ENCODE measurements around the gene DNAH8.
A peak's percentile ranks its signal among the peaks of the same experiment; 100 is the strongest.

Gene DNAH8

GRCh38 chr6:39029156-39030011 lies 314.3 kb downstream of the DNAH8 start:
- peak; percentile 4 for DNase-seq

- no peak for DNase-seq
These were observed 320.6 kb downstream of the DNAH8 start for GRCh38 chr6:39035681-39036080.

GRCh38 chr6:39037082-39037508 lies 322.0 kb downstream of the DNAH8 start:
- DNase-seq, result no peak

GRCh38 chr6:39037707-39038106 lies 322.6 kb downstream of the DNAH8 start:
- DNase-seq, result no peak

GRCh38 chr6:39040080-39040673 lies 325.1 kb downstream of the DNAH8 start:
- no peak for DNase-seq

- DNase-seq, result no peak
These were observed 326.0 kb downstream of the DNAH8 start for GRCh38 chr6:39041072-39041471.

GRCh38 chr6:39043776-39044175 lies 328.7 kb downstream of the DNAH8 start:
- no peak for DNase-seq

- DNase-seq, result no peak
These were observed 329.1 kb downstream of the DNAH8 start for GRCh38 chr6:39044181-39044580.

GRCh38 chr6:39047434-39048327 lies 332.6 kb downstream of the DNAH8 start:
- no peak for DNase-seq

- DNase-seq, result no peak
These were observed 333.6 kb downstream of the DNAH8 start, which contains the start of gene GLP1R for GRCh38 chr6:39048481-39049399. Gene GLP1R, plus strand, starts transcription at chr6:39048781. Its CDS starts 60 bp downstream, at chr6:39048841.

GRCh38 chr6:39049575-39050283 lies 334.6 kb downstream of the DNAH8 start:
- no peak for DNase-seq

GRCh38 chr6:39050453-39051112 lies 335.5 kb downstream of the DNAH8 start:
- DNase-seq, result no peak

- DNase-seq, result no peak
These were observed 336.4 kb downstream of the DNAH8 start for GRCh38 chr6:39051399-39052122.

- no peak for DNase-seq
These were observed 338.0 kb downstream of the DNAH8 start for GRCh38 chr6:39053016-39053624.

GRCh38 chr6:39053854-39054576 lies 338.9 kb downstream of the DNAH8 start:
- no peak for DNase-seq

- no peak for DNase-seq
These were observed 339.5 kb downstream of the DNAH8 start for GRCh38 chr6:39054577-39055142.

GRCh38 chr6:39055661-39056060 lies 340.6 kb downstream of the DNAH8 start:
- no peak for DNase-seq

GRCh38 chr6:39056191-39056590 lies 341.1 kb downstream of the DNAH8 start:
- DNase-seq, result no peak

- DNase-seq, result no peak
These were observed 341.6 kb downstream of the DNAH8 start for GRCh38 chr6:39056681-39057080.
